Cardiac muscle cell (in vitro differentiated cells and primary cell): ENCODE results near the gene FUT2. TPM values are rescaled to one million over a fixed set of nuclear protein-coding genes. Genes with fewer than 3 reads are reported as not detected.
A peak's percentile ranks its signal among the peaks of the same experiment; 100 is the strongest.

Source experiments
- DNase-seq, 2 donors: peaks; one replicate each; pipeline versions ENCODE4 v3.0.0 to v3.0.0-alpha.2; 2010 to 2017; ENCODE audit warnings: low read depth in 1 of 2, low spot score in 1 of 2
- H3K27ac ChIP-seq: fragments of 200-600 bp; sonication (generic); 2 replicates; pipeline ENCODE4 v1.5.1; 2016
- H3K27me3 ChIP-seq: fragments of 200-600 bp; sonication (generic); 2 replicates; pipeline ENCODE4 v1.6.0; 2016; ENCODE audit warnings: control low read depth
- H3K36me3 ChIP-seq: fragments of 200-600 bp; sonication (generic); 2 replicates; pipeline ENCODE4 v1.5.1; 2016; ENCODE audit warnings: control low read depth
- H3K4me1 ChIP-seq: fragments of 200-600 bp; sonication (generic); 2 replicates; pipeline ENCODE4 v1.8.1; 2017; ENCODE audit warnings: low read depth, mild to moderate bottlenecking, mixed run types
- H3K4me3 ChIP-seq: fragments of 200-600 bp; sonication (generic); 2 replicates; pipeline ENCODE4 v1.5.1; 2016; ENCODE audit warnings: mild to moderate bottlenecking
- H3K9me3 ChIP-seq: fragments of 200-600 bp; sonication (generic); 2 replicates; pipeline ENCODE4 v1.5.1; 2017; ENCODE audit warnings: low read depth, mild to moderate bottlenecking, control low read depth
- polyA plus RNA-seq: library from polyadenylated mRNA; unstranded; fragments of >200 nt; fragmentation: Nextera tagmentation; extraction: Ambion mirVana; gene quantifications from 2 replicates; pipeline ENCODE4 v1.2.1, GENCODE V29; 2016
- total RNA-seq: library from RNA; depleted of rRNA; stranded (reverse); fragments of >200 nt; gene quantifications from 2 replicates; pipeline ENCODE4 v1.2.3, GENCODE V29; 2016
- TF ChIP-seq, protein P1 (sequence below): IDR thresholded peaks from 2 replicates; pipeline ENCODE4 v1.5.1; 2012; ENCODE audit warnings: low read depth, mild to moderate bottlenecking, low read length

The FUT2 gene
- total RNA-seq, result not detected in 2 replicates
- 0.11 and 0.55 TPM in 2 replicates for polyA plus RNA-seq

DNA sequence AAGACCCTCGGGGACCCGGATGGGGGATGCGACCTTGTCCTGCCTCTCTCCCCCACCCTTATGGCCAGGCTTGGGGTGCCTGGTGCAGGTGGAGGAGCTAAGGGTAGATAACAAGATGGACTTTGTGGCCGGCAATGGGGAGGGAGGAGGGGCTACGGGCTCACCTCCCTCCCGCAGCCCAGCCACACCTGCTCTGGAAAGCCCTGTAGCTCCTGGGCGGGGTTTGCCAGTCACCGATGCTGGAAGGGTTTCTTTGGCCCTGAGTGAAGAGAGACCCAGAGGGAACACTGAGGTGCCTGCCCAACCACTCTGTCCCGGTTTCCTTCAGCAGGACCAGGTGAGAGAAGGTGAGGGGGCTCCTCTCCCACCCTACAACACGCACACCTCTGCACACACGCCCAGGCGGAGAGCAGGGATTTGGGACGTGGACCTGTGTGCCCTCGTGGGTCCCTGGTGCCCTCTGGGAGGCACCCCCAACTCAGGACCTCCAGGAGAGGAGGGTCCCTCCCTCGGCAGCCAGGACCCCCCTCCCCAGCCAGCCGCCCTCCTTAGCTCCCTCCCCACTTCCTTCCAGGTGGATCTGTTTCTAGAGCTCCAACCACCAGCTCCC lies at the start of gene FUT2:
Gene FUT2, plus strand, starts transcription at position 229 of the 610 bp plus-strand sequence. CDS start 6,986 bp downstream, outside the sequence.
- H3K36me3 ChIP-seq, result no peaks in the 10 kb centered on the region
- H3K9me3 ChIP-seq, result no peaks in the 10 kb centered on the region
- peaks cover 25% of the 10 kb centered on the region for H3K27me3 ChIP-seq
- no peak within 1 kb of the TSS for H3K4me3 ChIP-seq
- DNase-seq, result no peak
- TF ChIP-seq, protein P1, sequence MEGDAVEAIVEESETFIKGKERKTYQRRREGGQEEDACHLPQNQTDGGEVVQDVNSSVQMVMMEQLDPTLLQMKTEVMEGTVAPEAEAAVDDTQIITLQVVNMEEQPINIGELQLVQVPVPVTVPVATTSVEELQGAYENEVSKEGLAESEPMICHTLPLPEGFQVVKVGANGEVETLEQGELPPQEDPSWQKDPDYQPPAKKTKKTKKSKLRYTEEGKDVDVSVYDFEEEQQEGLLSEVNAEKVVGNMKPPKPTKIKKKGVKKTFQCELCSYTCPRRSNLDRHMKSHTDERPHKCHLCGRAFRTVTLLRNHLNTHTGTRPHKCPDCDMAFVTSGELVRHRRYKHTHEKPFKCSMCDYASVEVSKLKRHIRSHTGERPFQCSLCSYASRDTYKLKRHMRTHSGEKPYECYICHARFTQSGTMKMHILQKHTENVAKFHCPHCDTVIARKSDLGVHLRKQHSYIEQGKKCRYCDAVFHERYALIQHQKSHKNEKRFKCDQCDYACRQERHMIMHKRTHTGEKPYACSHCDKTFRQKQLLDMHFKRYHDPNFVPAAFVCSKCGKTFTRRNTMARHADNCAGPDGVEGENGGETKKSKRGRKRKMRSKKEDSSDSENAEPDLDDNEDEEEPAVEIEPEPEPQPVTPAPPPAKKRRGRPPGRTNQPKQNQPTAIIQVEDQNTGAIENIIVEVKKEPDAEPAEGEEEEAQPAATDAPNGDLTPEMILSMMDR, result no peak
- H3K4me1 ChIP-seq, result no peaks in the 10 kb centered on the region
- no peak within 1 kb of the TSS for H3K27ac ChIP-seq

GRCh38 chr19:48646001-48646721 lies 49.6 kb upstream of the FUT2 start, which contains the start of gene CA11:
CA11 (minus strand) TSS chr19:48646187; CDS start chr19:48645632, 555 bp downstream.
- peak; percentile 92 to 94 for DNase-seq
- Histone ChIP-seq H3K27ac (peak within 1 kb of the TSS; percentile 26), H3K4me3 (peak within 1 kb of the TSS; percentile 45), H3K27me3 (no peaks in the 10 kb centered on the region), H3K36me3 (no peaks in the 10 kb centered on the region), H3K4me1 (no peaks in the 10 kb centered on the region), H3K9me3 (no peaks in the 10 kb centered on the region)
- TF ChIP-seq, protein P1, result peak; percentile 76

DNA sequence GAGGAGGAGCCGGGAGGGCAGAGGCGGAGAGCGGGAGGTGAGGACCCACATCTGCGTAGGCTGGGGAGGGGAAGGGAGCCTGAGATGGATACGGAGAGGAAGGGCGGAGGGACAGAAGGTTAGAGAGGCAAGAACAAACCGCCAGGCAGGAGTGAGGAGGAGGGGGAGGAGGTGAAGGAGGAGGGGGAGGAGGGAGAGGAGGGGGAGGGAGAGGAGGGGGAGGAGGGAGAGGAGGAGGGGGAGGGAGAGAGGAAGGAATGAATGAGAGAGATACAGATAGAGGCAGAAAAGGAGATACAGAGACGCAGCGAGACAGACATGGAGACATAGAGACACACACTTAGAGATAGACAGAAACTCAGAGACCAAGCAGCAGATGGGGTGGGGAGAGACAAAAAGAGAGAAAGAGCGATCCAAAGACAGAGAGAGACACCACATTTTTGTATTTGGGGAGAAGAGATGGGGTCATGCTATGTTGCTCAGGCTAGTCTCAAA lies 49.0 kb upstream of the FUT2 start:
- no peak overlapping the region for H3K27ac ChIP-seq
- H3K4me1 ChIP-seq, result no peaks in the 10 kb centered on the region
- TF ChIP-seq, protein P1, result no peak
- no peak for DNase-seq
- H3K27me3 ChIP-seq, result no peaks in the 10 kb centered on the region
- H3K36me3 ChIP-seq, result no peaks in the 10 kb centered on the region
- H3K4me3 ChIP-seq, result no peak overlapping the region
- H3K9me3 ChIP-seq, result no peaks in the 10 kb centered on the region

GRCh38 chr19:48648134-48648533 lies 47.6 kb upstream of the FUT2 start:
- H3K4me3 ChIP-seq, result no peak overlapping the region
- H3K36me3 ChIP-seq, result no peaks in the 10 kb centered on the region
- TF ChIP-seq, protein P1, result no peak
- DNase-seq, result no peak
- no peaks in the 10 kb centered on the region for H3K9me3 ChIP-seq
- H3K27ac ChIP-seq, result no peak overlapping the region
- no peaks in the 10 kb centered on the region for H3K27me3 ChIP-seq
- H3K4me1 ChIP-seq, result no peaks in the 10 kb centered on the region

DNA sequence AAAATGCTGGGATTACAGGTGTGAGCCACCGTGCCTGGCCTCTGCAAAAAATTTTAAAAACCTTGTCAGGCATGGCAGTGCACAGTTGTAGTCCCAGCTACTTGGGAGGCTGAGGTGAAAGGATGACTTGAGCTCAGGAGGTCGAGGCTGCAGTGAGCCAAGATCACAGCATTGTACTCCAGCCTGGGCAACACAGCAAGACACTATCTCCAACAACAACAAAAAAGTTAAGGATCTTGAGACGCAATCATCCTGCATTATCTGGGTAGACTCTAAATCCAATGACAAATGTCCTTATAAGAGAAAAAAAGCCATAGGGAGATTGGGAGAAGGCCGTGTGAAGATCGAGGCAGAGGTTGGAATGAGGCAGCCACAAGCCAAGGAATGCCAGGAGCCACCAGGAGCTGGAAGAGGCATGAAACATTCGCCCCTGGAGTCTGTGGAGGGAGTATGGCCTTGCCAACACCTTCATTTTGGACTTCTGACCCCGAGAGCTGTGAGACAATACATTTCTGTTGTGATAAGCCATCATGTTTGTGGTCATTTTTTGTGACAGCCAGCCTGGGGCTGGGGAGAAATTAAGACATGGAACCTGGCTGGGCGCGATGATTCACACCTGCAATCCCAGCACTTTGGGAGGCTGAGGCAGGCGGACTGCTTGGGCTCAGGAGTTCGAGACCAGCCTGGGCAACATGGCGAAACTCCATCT lies 44.6 kb upstream of the FUT2 start:
- no peaks in the 10 kb centered on the region for H3K4me1 ChIP-seq
- H3K27ac ChIP-seq, result no peak overlapping the region
- H3K27me3 ChIP-seq, result no peaks in the 10 kb centered on the region
- no peaks in the 10 kb centered on the region for H3K9me3 ChIP-seq
- DNase-seq, result no peak
- H3K36me3 ChIP-seq, result no peaks in the 10 kb centered on the region
- TF ChIP-seq, protein P1, result no peak
- no peak overlapping the region for H3K4me3 ChIP-seq
